Measurements from ENCODE around the gene CD180.
"Not testable (repeated sequence)": the region's sequence is repeated elsewhere in the genome, so short reads cannot be mapped to it uniquely, and the experiment has no call there.

Gene CD180

GRCh38 chr5:67179697-67180361 is 16.8 kb downstream of the CD180 start:
- DNase-seq (ENCODE audit: low spot score): no peak
- no peak for TF ChIP-seq CTCF (IDR thresholded peaks at IDR 0.05; ENCODE audit: borderline replicate concordance, control extremely low read depth, extremely low read depth, insufficient read depth, missing control alignments)
- in situ Hi-C loops (cut with MboI; ENCODE audit: low sequenced_read_pairs, unreplicated experiment): no loop called here

- in situ Hi-C loops (cut with MboI; ENCODE audit: low sequenced_read_pairs, unreplicated experiment): no loop called here
- TF ChIP-seq CTCF (IDR thresholded peaks at IDR 0.05; ENCODE audit: borderline replicate concordance, control extremely low read depth, extremely low read depth, insufficient read depth, missing control alignments): no peak
Observed at GRCh38 chr5:67178966-67179365, 17.6 kb downstream of the CD180 start.

GRCh38 chr5:67178085-67178484 is 18.5 kb downstream of the CD180 start:
- DNase-seq (ENCODE audit: low spot score): no peak
- in situ Hi-C loops (cut with MboI; ENCODE audit: low sequenced_read_pairs, unreplicated experiment): no loop called here
- TF ChIP-seq CTCF (IDR thresholded peaks at IDR 0.05; ENCODE audit: borderline replicate concordance, control extremely low read depth, extremely low read depth, insufficient read depth, missing control alignments): no peak

More at GRCh38 chr5:67178966-67179365, 17.6 kb downstream of the CD180 start:
- no peak for DNase-seq (ENCODE audit: low spot score)

- in situ Hi-C loops (cut with MboI; ENCODE audit: low sequenced_read_pairs, unreplicated experiment): no loop called here
- no peak for DNase-seq (ENCODE audit: low spot score)
- TF ChIP-seq CTCF (IDR thresholded peaks at IDR 0.05; ENCODE audit: borderline replicate concordance, control extremely low read depth, extremely low read depth, insufficient read depth, missing control alignments): no peak
Observed at GRCh38 chr5:67176936-67177335, 19.7 kb downstream of the CD180 start.

- in situ Hi-C loops (cut with MboI; ENCODE audit: low sequenced_read_pairs, unreplicated experiment): no loop called here
- no peak for TF ChIP-seq CTCF (IDR thresholded peaks at IDR 0.05; ENCODE audit: borderline replicate concordance, control extremely low read depth, extremely low read depth, insufficient read depth, missing control alignments)
- no peak for DNase-seq (ENCODE audit: low spot score)
Observed at GRCh38 chr5:67173959-67174358, 22.6 kb downstream of the CD180 start.

- DNase-seq (ENCODE audit: low spot score); in situ Hi-C loops (cut with MboI; ENCODE audit: low sequenced_read_pairs, unreplicated experiment): not testable (repeated sequence)
Observed at GRCh38 chr5:67173351-67173750, 23.2 kb downstream of the CD180 start.

GRCh38 chr5:67170767-67171166 is 25.8 kb downstream of the CD180 start:
- TF ChIP-seq CTCF (IDR thresholded peaks at IDR 0.05; ENCODE audit: borderline replicate concordance, control extremely low read depth, extremely low read depth, insufficient read depth, missing control alignments): no peak
- in situ Hi-C loops (cut with MboI; ENCODE audit: low sequenced_read_pairs, unreplicated experiment): no loop called here
- no peak for DNase-seq (ENCODE audit: low spot score)

All from GM13976 (cell line).